Measurements from ENCODE around the gene BLOC1S5.

BLOC1S5 gene, protein sequence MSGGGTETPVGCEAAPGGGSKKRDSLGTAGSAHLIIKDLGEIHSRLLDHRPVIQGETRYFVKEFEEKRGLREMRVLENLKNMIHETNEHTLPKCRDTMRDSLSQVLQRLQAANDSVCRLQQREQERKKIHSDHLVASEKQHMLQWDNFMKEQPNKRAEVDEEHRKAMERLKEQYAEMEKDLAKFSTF

DNA sequence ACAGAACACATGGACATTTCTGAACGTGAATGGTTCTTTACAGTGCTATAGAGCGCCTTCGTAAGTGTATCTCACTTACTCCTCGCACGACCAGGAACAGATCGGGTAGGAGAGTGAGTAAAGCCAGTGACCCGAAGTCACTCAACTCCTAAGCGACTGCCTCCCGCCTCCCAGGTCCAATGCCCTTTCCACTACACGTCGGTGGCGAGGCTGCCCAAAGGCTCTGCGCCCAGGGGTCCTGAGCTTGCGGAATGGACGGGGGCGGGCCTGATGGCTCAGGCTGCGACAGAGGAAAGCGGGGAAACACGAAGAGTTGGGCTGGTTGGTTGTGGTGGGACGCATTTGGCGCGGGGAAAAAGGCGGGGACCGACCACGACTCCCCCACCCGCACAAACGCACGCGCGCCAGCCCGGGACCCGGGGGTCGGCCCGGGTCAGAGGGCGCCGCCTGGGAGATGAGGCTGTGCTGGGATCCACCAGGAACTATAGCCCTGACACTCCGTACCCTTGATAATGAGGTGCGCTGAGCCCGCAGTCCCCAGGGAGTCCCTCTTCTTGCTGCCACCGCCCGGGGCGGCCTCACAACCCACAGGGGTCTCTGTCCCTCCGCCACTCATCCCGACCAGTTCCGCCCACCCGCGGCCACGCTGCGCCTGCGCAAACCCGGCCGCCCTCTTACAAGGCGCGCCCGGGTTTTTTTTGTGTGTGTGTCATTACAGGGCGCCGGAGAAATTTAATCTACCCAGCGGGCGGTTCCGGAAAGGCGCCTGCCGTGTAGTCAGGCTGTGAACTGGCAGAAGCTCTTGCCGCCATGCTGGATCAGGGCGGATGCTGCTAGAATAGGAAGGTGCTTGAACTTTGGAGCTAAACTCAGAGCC is at the start of gene BLOC1S5:
TSS of gene BLOC1S5 (minus strand) at position 629 of the 877 bp plus-strand sequence. CDS start at position 616, 13 bp downstream.
- TF ChIP-seq, protein P1, sequence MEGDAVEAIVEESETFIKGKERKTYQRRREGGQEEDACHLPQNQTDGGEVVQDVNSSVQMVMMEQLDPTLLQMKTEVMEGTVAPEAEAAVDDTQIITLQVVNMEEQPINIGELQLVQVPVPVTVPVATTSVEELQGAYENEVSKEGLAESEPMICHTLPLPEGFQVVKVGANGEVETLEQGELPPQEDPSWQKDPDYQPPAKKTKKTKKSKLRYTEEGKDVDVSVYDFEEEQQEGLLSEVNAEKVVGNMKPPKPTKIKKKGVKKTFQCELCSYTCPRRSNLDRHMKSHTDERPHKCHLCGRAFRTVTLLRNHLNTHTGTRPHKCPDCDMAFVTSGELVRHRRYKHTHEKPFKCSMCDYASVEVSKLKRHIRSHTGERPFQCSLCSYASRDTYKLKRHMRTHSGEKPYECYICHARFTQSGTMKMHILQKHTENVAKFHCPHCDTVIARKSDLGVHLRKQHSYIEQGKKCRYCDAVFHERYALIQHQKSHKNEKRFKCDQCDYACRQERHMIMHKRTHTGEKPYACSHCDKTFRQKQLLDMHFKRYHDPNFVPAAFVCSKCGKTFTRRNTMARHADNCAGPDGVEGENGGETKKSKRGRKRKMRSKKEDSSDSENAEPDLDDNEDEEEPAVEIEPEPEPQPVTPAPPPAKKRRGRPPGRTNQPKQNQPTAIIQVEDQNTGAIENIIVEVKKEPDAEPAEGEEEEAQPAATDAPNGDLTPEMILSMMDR (IDR thresholded peaks at IDR 0.05; ENCODE audit: extremely low read depth, missing control alignments), result no peak
- DNase-seq (ENCODE audit: low spot score), result peak; percentile 90

DNA sequence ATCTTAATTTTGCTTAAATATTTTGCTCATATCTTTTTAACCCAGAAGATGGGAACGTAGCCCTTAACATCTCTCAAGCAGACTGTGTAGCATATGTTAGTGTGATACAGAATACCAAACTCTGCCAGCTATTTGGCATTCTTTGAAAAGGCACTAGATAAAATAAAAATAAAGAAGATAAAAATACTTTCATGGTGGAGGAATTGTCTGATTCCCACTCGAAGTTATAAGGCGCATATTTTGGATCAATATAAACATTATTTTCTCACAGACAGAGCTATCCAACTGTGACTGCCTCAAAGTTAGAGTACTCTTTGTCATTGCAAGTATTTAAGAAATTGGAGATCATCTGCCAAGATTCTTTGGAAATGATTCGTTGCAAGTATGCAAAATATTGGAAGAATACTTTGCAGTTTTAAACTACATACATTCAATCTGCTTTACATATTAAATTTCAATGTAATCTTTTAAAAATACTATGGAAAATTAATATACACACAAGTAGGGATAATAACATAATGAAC is 49.0 kb upstream of the BLOC1S5 start:
- DNase-seq (ENCODE audit: low spot score), result no peak
- TF ChIP-seq, protein P1 (IDR thresholded peaks at IDR 0.05; ENCODE audit: extremely low read depth, missing control alignments), result no peak

DNA sequence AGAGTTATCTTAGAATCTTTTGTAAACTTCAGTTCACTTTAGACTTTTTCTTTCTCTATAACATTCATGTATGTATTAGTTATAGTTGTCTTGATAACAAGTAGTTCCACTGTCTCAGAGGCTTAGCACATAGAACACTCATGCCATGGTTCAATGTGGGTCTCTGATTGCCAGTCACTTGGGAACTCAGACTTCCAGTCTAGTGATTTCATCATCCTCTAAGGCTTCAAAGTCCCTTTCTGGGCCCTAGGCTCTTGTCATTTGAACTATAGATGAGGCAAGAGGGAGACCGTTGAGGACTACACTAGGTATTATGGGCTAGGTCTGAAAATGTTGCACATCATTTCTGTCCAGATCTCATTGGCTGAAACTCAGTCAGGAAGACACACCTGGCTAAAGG is 46.5 kb upstream of the BLOC1S5 start:
- no peak for DNase-seq (ENCODE audit: low spot score)
- TF ChIP-seq, protein P1 (IDR thresholded peaks at IDR 0.05; ENCODE audit: extremely low read depth, missing control alignments), result no peak

DNA sequence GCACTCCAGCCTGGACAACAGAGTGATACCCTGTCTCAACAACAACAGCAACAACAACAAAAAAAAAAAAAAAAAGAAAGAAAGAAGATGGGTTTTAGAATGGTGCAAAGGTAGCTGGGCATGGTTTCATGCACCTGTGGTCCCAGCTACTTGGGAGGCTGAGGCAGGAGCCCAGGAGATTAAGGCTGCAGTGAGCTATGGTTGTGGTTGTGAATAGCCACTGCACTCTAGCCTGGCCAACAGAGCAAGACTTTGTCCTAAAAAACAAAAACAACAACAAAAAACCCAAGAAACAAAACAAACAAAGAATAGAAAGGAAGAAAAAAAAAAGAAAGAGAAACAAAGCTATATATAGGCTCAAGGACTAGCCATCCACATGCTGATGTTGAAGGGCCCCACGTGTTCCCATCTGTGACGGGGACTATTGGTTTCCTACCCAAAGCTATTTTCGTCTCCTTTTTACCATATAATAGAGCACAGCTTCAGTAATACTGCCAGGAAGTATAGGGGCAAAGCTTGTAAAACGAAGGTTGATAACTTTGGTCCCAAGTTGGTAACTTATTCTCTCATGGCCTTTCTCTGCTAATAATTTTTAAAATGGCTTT is 46.0 kb upstream of the BLOC1S5 start:
- TF ChIP-seq, protein P1 (IDR thresholded peaks at IDR 0.05; ENCODE audit: extremely low read depth, missing control alignments), result no peak
- DNase-seq (ENCODE audit: low spot score), result no peak

DNA sequence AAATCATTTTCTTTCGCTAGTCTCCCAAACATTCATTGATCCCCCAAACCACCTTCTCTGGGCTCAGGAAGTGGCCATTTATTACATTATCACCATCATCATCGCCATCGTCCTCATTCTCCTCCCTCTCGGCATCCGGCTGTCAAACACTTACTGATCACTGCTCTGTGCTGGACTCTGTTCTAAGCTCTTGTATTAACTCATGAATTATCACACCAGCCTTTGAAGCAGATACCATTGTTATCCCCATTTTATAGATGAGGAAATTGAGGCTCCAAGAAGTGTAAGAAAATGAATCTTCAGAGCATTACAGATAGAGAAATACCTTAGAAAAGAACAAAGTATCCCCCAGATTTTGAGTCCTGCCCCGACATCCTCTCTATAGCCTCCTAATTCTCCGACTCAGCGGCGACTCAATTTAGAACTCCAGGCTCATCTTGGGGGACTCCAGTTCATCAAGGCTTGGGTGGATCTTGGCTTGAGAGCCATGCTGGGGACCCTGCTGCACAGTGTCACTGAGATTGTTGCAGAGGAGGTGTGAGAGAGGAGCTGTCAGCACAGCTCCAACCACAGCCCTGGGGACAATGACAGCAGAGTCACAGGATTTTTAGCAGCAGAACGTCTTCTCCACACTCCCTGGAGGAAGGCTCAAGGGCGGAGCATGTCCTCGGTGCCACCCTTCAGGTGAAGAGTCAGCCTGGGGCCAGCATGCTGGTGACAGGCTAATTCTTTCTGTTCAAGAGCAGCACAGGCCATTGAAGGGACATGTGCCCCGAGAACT is 44.8 kb upstream of the BLOC1S5 start:
- TF ChIP-seq, protein P1 (IDR thresholded peaks at IDR 0.05; ENCODE audit: extremely low read depth, missing control alignments), result no peak
- DNase-seq (ENCODE audit: low spot score), result no peak

DNA sequence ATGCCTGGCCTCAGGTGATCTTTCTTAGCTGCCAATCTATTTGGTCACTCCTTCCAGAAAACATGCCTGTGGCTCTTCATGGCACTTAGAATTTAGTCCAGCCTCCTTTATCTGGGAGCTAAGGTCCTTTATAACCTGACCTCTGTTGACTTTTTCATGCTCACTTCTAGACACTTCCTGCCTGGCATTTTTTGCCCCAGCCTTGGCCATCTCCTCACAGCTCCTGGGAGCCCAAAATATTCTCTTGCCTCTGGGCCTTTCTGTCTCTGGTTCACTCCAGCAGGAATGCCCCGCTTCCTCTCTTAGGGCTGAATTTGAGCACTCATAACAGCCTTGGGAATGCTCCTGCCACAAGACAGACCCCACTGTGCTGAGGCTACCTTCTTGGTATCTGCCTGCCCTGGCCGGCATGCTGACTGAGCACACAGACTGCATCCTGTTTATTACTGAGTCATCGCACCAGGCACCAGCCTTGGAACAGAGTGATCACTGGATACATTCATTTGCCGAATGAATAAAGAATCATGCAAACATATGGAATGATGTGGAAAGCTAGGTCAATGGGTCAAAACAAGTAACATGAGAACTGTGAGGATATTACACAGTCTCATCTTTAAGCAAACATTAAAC is 44.0 kb upstream of the BLOC1S5 start:
- TF ChIP-seq, protein P1 (IDR thresholded peaks at IDR 0.05; ENCODE audit: extremely low read depth, missing control alignments), result no peak
- DNase-seq (ENCODE audit: low spot score), result no peak

Measured in GM20000 (cell line).